ENCODE results near the gene PTH2R. TPM values are rescaled to one million over a fixed set of nuclear protein-coding genes. Genes with fewer than 3 reads are reported as not detected.

PTH2R gene
- total RNA-seq, 1 experiment from 2014 or later = 0.12 TPM

GRCh38 chr2:208529796-208530195, 123.2 kb downstream of the PTH2R start:
- RAD21 ChIA-PET (ENCODE audit: low non-redundant PET in 1 of 2, low total read pairs in 2 of 2, uncharacterized antibody in 2 of 2, unreplicated experiment in 2 of 2) = no interaction called here
- intact Hi-C loops (cut with micrococcal nuclease) = no loop called here
- no peaks in the 10 kb centered on the region for H3K9me3 ChIP-seq (ENCODE audit: control insufficient read depth in 1 of 2, insufficient read depth in 1 of 2, low read depth in 1 of 2, low read length in 2 of 2)
- POLR2A ChIA-PET = no interaction called here
- H3K9ac ChIP-seq (ENCODE audit: low read length) = no peak overlapping the region
- no peaks in the 10 kb centered on the region for H3K79me2 ChIP-seq (ENCODE audit: insufficient read depth, low read length)
- H4K20me1 ChIP-seq (ENCODE audit: insufficient read depth) = no peaks in the 10 kb centered on the region
- CTCF ChIA-PET = no interaction called here
- TF ChIP-seq EZH2 (IDR thresholded peaks at IDR 0.05) (no peak), MAX (IDR thresholded peaks at IDR 0.05) (no peak), RAD21 (IDR thresholded peaks at IDR 0.05; ENCODE audit: low read depth) (no peak), FOSL1 (IDR thresholded peaks at IDR 0.05; ENCODE audit: low read depth) (no peak), TCF7L2 (IDR thresholded peaks at IDR 0.05; ENCODE audit: borderline replicate concordance, extremely low read depth, insufficient read depth, insufficient read length) (no peak), ZFX (IDR thresholded peaks at IDR 0.05) (no peak), JUND (IDR thresholded peaks at IDR 0.05) (no peak), ELF1 (IDR thresholded peaks at IDR 0.05; ENCODE audit: borderline replicate concordance, low read depth) (no peak), ZBTB33 (IDR thresholded peaks at IDR 0.05; ENCODE audit: extremely low read depth, insufficient replicate concordance, low read length) (no peak), ZNF274 (IDR thresholded peaks at IDR 0.05; ENCODE audit: low read depth, low read length) (no peak), YY1 (IDR thresholded peaks at IDR 0.05; ENCODE audit: extremely low read depth, insufficient replicate concordance, low read depth, low read length) (no peak), POLR2A (IDR thresholded peaks at IDR 0.05; ENCODE audit: borderline replicate concordance, extremely low read depth, insufficient read depth, insufficient read length) (no peak), SRF (IDR thresholded peaks at IDR 0.05; ENCODE audit: low read depth) (no peak), POLR2AphosphoS5 (IDR thresholded peaks at IDR 0.05; ENCODE audit: low read depth, low read length) (no peak), EZH2phosphoT487 (IDR thresholded peaks at IDR 0.05; ENCODE audit: borderline replicate concordance) (no peak), ATF3 (IDR thresholded peaks at IDR 0.05) (no peak)
- H3K27ac ChIP-seq (ENCODE audit: low read depth, low read length) = no peak overlapping the region
- no peaks in the 10 kb centered on the region for H3K27me3 ChIP-seq (ENCODE audit: insufficient read depth, low read length)
- ATAC-seq (no peak), DNase-seq (ENCODE audit: low read depth, low spot score) (no peak)
- H2AFZ ChIP-seq (ENCODE audit: low read depth, low read length, poor library complexity, severe bottlenecking) = no peak overlapping the region
- no peaks in the 10 kb centered on the region for H3K36me3 ChIP-seq (ENCODE audit: control insufficient read depth in 1 of 2, insufficient read depth in 2 of 2, low read length in 2 of 2)
- no TSS peak for BruUV-seq (replicated peaks)
- no peak overlapping the region for H3K4me2 ChIP-seq (ENCODE audit: low read length)
- H3K4me1 ChIP-seq (ENCODE audit: control insufficient read depth in 1 of 2, insufficient read depth in 2 of 2, low read length in 2 of 2) = no peaks in the 10 kb centered on the region
- no peaks in the 10 kb centered on the region for H3K9me2 ChIP-seq (ENCODE audit: insufficient read depth)
- no peak overlapping the region for H3K4me3 ChIP-seq (replicated peaks in 1 of 2; ENCODE audit: low read depth in 1 of 2, low read length in 2 of 2)

All from HCT116 (cell line).